AG09319 (cell line): Measurements from ENCODE around the gene MPV17L2.

ENCODE experiments used
- DNase-seq: peaks from one replicate; pipeline ENCODE4 v3.0.0-alpha.2; 2010; ENCODE audit warnings: low read depth; ENCODE audit errors: extremely low read depth
- CTCF ChIP-seq: IDR thresholded peaks from 2 replicates; pipeline ENCODE4 v1.5.1; 2011; ENCODE audit warnings: low read depth, mild to moderate bottlenecking, inconsistent platforms, low read length, moderate library complexity

MPV17L2 gene

GRCh38 chr19:18171605-18172327 is 21.3 kb upstream of the MPV17L2 start:
- no peak for DNase-seq

GRCh38 chr19:18172331-18173053 is 20.5 kb upstream of the MPV17L2 start:
- DNase-seq: no peak
- TF ChIP-seq CTCF: no peak

More at GRCh38 chr19:18171605-18172327, 21.3 kb upstream of the MPV17L2 start:
- TF ChIP-seq CTCF: no peak

GRCh38 chr19:18173054-18173571 is 19.9 kb upstream of the MPV17L2 start:
- DNase-seq: no peak
- TF ChIP-seq CTCF: no peak

- no peak for DNase-seq
Measured at GRCh38 chr19:18173572-18174288, 19.3 kb upstream of the MPV17L2 start, which contains the start of gene IFI30. IFI30 (plus strand) TSS chr19:18173813; CDS start chr19:18173842, 29 bp downstream.

GRCh38 chr19:18174983-18175382 is 18.0 kb upstream of the MPV17L2 start:
- DNase-seq: no peak

More at GRCh38 chr19:18173572-18174288, 19.3 kb upstream of the MPV17L2 start, which contains the start of gene IFI30:
- no peak; the same call in 1 of the 2 replicates for TF ChIP-seq CTCF

More at GRCh38 chr19:18174983-18175382, 18.0 kb upstream of the MPV17L2 start:
- no peak for TF ChIP-seq CTCF
